ENCODE results near the gene ATL3. TPM values are rescaled to one million over a fixed set of nuclear protein-coding genes. Genes with fewer than 3 reads are reported as not detected.

Gene ATL3
- total and polyA plus RNA-seq, 12 donors = 12.3 to 110 (median 66.4) TPM

- WGBS, 4 donors = 76 to 83% (median 79%) methylated on average over 8 of the region's 8 CpGs
- H3K27ac ChIP-seq = peak overlapping the region in 4 of 5 donors; percentile 16 to 94 (median 93)
- H3K4me3 ChIP-seq = peak overlapping the region in 1 of 4 donors; percentile 70
- peaks cover 18 to 48% of the 10 kb centered on the region in 2 donors for H3K4me1 ChIP-seq (replicated peaks in 1 of 2)
- TF ChIP-seq CTCF (IDR thresholded peaks at IDR 0.05) (no peak), POLR2A (IDR thresholded peaks at IDR 0.05) (no peak)
- no peaks in the 10 kb centered on the region for H3K27me3 ChIP-seq
- no peaks in the 10 kb centered on the region for H3K36me3 ChIP-seq (replicated peaks in 1 of 2)
- intact Hi-C loops (cut with DNase I) = loop anchor here in 1 of 2 donors (10.0 kb wide), 1 partner anchor 51 kb away; no protein-coding TSS in a partner anchor
- no peaks in the 10 kb centered on the region for H3K9me3 ChIP-seq (replicated peaks in 1 of 3)
- DNase-seq = no peak
Measured at GRCh38 chr11:63683133-63683991, 12.2 kb upstream of the ATL3 start.

GRCh38 chr11:63682066-63683021 is 11.2 kb upstream of the ATL3 start:
- Histone ChIP-seq H3K36me3 (replicated peaks in 1 of 2) (no peaks in the 10 kb centered on the region), H3K27me3 (no peaks in the 10 kb centered on the region), H3K9me3 (replicated peaks in 1 of 3) (no peaks in the 10 kb centered on the region), H3K27ac (peak overlapping the region in 4 of 5 donors; percentile 16 to 94 (median 93)), H3K4me3 (peak overlapping the region; percentile 70 to 97 (median 84)), H3K4me1 (replicated peaks in 1 of 2) (peaks cover 18 to 42% of the 10 kb centered on the region in 2 donors)
- DNase-seq = peak in 6 of 7 donors; percentile 33 to 60 (median 42)
- intact Hi-C loops (cut with DNase I) = loop anchor here in 1 of 2 donors (10.0 kb wide), 1 partner anchor 52 kb away; no protein-coding TSS in a partner anchor
- 3 to 7% (median 4%) methylated on average over 19 of the region's 19 CpGs for WGBS, 4 donors
- TF ChIP-seq POLR2A (IDR thresholded peaks at IDR 0.05) = no peak
- peak in 5 of 6 experiments; percentile 24 to 53 (median 34) for TF ChIP-seq CTCF (IDR thresholded peaks at IDR 0.05)

GRCh38 chr11:63681321-63682065 is 10.3 kb upstream of the ATL3 start, which contains the start of gene RTN3:
TSS of gene RTN3 (plus strand) at chr11:63681500. CDS start at chr11:63681637, 137 bp downstream.
- peak in 2 of 6 experiments; percentile 12 to 31 for TF ChIP-seq CTCF (IDR thresholded peaks at IDR 0.05)
- peak; percentile 93 to 99 for TF ChIP-seq POLR2A (IDR thresholded peaks at IDR 0.05)
- peak; percentile 97 to 98 (median 97) for DNase-seq
- 0 to 1% (median 0%) methylated on average over 32 to 74 of the region's 74 CpGs for WGBS, 4 donors
- Histone ChIP-seq H3K27ac (peak within 1 kb of the TSS; percentile 92 to 95 (median 94)), H3K4me1 (replicated peaks in 1 of 2) (peaks cover 18 to 33% of the 10 kb centered on the region in 2 donors), H3K36me3 (replicated peaks in 1 of 2) (no peaks in the 10 kb centered on the region), H3K27me3 (no peaks in the 10 kb centered on the region), H3K9me3 (replicated peaks in 1 of 3) (no peaks in the 10 kb centered on the region), H3K4me3 (peak within 1 kb of the TSS; percentile 70 to 97 (median 84))
- intact Hi-C loops (cut with DNase I) = loop anchor here in 1 of 2 donors (10.0 kb wide), 1 partner anchor 53 kb away; no protein-coding TSS in a partner anchor

Measured in adrenal gland (tissue), 12 donors.